Measurements from ENCODE around the gene C10orf120.

The C10orf120 gene

GRCh38 chr10:122655524-122656307 lies 43.9 kb downstream of the C10orf120 start:
- Histone ChIP-seq H3K79me2 (ENCODE audit: control insufficient read depth, low read length) (no peaks in the 10 kb centered on the region), H4K20me1 (ENCODE audit: control insufficient read depth, insufficient read depth, low read depth, low read length) (no peaks in the 10 kb centered on the region), H3K4me2 (ENCODE audit: low read length) (no peak overlapping the region), H3K9me2 (replicated peaks; ENCODE audit: control insufficient read depth, low read length) (no peaks in the 10 kb centered on the region), H3K36me3 (ENCODE audit: control insufficient read depth, low read length) (no peaks in the 10 kb centered on the region), H3K4me1 (ENCODE audit: control insufficient read depth, low read length) (no peaks in the 10 kb centered on the region), H3K27ac (ENCODE audit: low read depth, low read length) (no peak overlapping the region), H3K4me3 (ENCODE audit: low read length) (no peak overlapping the region), H3F3A (ENCODE audit: control insufficient read depth, insufficient read depth) (no peaks in the 10 kb centered on the region), H3K9me3 (ENCODE audit: control insufficient read depth, insufficient read depth, low read length) (no peaks in the 10 kb centered on the region), H3K27me3 (ENCODE audit: control insufficient read depth, low read length) (no peaks in the 10 kb centered on the region; the same call in 1 of the 2 replicates)
- TF ChIP-seq EZH2phosphoT487 (IDR thresholded peaks at IDR 0.05; ENCODE audit: borderline replicate concordance, low read length) = no peak
- no peak for TF ChIP-seq CTCF (IDR thresholded peaks at IDR 0.05; ENCODE audit: low read depth, low read length, poor library complexity, severe bottlenecking)

GRCh38 chr10:122650331-122650730 lies 49.3 kb downstream of the C10orf120 start:
- Histone ChIP-seq H3K4me1 (ENCODE audit: control insufficient read depth, low read length) (no peaks in the 10 kb centered on the region), H4K20me1 (ENCODE audit: control insufficient read depth, insufficient read depth, low read depth, low read length) (no peaks in the 10 kb centered on the region), H3K9me2 (replicated peaks; ENCODE audit: control insufficient read depth, low read length) (no peaks in the 10 kb centered on the region), H3K4me2 (ENCODE audit: low read length) (no peak overlapping the region), H3K79me2 (ENCODE audit: control insufficient read depth, low read length) (no peaks in the 10 kb centered on the region), H3K27me3 (ENCODE audit: control insufficient read depth, low read length) (no peaks in the 10 kb centered on the region; the same call in 1 of the 2 replicates), H3K36me3 (ENCODE audit: control insufficient read depth, low read length) (no peaks in the 10 kb centered on the region), H3F3A (ENCODE audit: control insufficient read depth, insufficient read depth) (no peaks in the 10 kb centered on the region), H3K9me3 (ENCODE audit: control insufficient read depth, insufficient read depth, low read length) (no peaks in the 10 kb centered on the region), H3K27ac (ENCODE audit: low read depth, low read length) (no peak overlapping the region), H3K4me3 (ENCODE audit: low read length) (no peak overlapping the region)
- TF ChIP-seq EZH2phosphoT487 (IDR thresholded peaks at IDR 0.05; ENCODE audit: borderline replicate concordance, low read length) = no peak
- TF ChIP-seq CTCF (IDR thresholded peaks at IDR 0.05; ENCODE audit: low read depth, low read length, poor library complexity, severe bottlenecking) = no peak

DNA sequence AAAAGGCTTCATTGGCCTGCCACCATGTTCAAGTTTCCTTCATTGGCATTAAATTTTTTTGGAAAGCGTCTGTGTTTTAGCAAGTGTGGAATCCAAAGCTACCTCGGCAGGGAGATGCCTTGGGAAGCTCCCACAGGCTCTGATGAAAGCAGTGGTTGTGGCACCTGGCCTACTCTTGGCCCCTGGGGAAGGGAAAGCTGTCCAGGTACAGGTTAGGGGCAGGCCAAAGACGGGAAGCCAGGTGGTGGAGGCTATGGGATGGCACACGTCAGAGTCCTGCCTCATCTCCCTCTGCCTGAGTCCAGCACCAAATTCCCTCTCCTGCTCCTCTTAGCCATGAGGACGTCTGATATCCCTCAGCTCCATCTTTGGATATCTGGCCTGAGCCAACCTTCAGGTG lies 49.7 kb downstream of the C10orf120 start:
- H3K27me3 ChIP-seq (ENCODE audit: control insufficient read depth, low read length) = no peaks in the 10 kb centered on the region; the same call in 1 of the 2 replicates
- no peak overlapping the region for H3K4me3 ChIP-seq (ENCODE audit: low read length)
- H3K4me2 ChIP-seq (ENCODE audit: low read length) = no peak overlapping the region
- H3K9me3 ChIP-seq (ENCODE audit: control insufficient read depth, insufficient read depth, low read length) = no peaks in the 10 kb centered on the region
- H3F3A ChIP-seq (ENCODE audit: control insufficient read depth, insufficient read depth) = no peaks in the 10 kb centered on the region
- H3K27ac ChIP-seq (ENCODE audit: low read depth, low read length) = no peak overlapping the region
- H3K36me3 ChIP-seq (ENCODE audit: control insufficient read depth, low read length) = no peaks in the 10 kb centered on the region
- no peaks in the 10 kb centered on the region for H4K20me1 ChIP-seq (ENCODE audit: control insufficient read depth, insufficient read depth, low read depth, low read length)
- no peaks in the 10 kb centered on the region for H3K79me2 ChIP-seq (ENCODE audit: control insufficient read depth, low read length)
- no peaks in the 10 kb centered on the region for H3K9me2 ChIP-seq (replicated peaks; ENCODE audit: control insufficient read depth, low read length)
- no peaks in the 10 kb centered on the region for H3K4me1 ChIP-seq (ENCODE audit: control insufficient read depth, low read length)
- no peak for TF ChIP-seq CTCF (IDR thresholded peaks at IDR 0.05; ENCODE audit: low read depth, low read length, poor library complexity, severe bottlenecking)
- no peak for TF ChIP-seq EZH2phosphoT487 (IDR thresholded peaks at IDR 0.05; ENCODE audit: borderline replicate concordance, low read length)

Data from DOHH2 (cell line).